ENCODE results near the gene EDEM2. TPM values are rescaled to one million over a fixed set of nuclear protein-coding genes. Genes with fewer than 3 reads are reported as not detected.
"Not testable (repeated sequence)": the region's sequence is repeated elsewhere in the genome, so short reads cannot be mapped to it uniquely, and the experiment has no call there.

EDEM2 gene
- total RNA-seq, 1 donor from 2014 or later = 38.2 TPM

DNA sequence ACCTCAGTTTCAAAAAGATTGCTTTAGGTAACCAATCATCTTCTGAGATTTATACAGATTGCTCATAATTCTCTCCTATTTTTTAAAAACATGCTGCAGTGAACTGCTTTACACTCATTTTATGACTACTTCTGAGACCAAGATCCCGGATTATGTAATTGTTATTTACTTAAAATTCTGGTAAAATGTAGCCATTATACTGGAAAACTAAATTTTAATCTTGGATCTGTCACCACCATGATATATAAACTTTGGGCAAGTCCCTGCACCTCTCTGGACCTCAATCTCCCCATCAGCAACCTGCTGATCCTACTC is 24.3 kb upstream of the EDEM2 start:
- no peak for DNase-seq (ENCODE audit: low spot score)

DNA sequence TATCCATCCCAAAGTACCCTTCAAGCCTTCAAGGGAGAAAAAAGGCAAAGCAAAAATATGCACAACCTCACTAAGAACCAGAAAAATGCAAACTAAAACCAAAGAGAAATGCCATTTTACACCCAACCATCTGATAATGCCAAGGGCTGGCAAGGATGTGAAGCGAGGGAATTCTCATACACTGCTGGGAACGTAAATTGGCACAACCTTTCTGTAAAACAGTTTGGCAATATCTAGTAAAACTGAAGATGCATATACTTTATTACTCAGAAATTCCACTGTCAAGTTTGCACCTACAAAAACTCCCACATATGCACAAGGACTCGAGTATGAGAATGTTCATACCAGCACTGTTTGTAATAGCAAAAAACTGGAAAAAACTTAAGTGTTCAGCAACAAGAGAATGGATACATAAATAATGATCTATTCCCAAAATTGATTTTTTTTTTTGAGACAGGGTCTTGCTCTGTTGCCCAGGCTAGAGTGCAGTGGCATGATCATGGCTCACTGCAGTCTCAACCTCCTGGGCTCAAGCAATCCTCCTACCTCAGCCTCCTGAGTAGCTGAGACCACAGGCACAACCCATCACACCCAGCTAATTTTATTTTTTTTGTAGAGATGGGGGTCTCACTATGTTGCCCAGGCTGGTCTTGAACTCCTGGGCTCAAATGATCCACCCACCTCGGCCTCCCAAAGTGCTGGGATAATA is 21.7 kb upstream of the EDEM2 start:
- DNase-seq (ENCODE audit: low spot score) = not testable (repeated sequence)

GRCh38 chr20:35167787-35168186 is 20.7 kb upstream of the EDEM2 start:
- DNase-seq (ENCODE audit: low spot score) = no peak

GRCh38 chr20:35166242-35166830 is 19.2 kb upstream of the EDEM2 start:
- DNase-seq (ENCODE audit: low spot score) = peak; percentile 23

DNA sequence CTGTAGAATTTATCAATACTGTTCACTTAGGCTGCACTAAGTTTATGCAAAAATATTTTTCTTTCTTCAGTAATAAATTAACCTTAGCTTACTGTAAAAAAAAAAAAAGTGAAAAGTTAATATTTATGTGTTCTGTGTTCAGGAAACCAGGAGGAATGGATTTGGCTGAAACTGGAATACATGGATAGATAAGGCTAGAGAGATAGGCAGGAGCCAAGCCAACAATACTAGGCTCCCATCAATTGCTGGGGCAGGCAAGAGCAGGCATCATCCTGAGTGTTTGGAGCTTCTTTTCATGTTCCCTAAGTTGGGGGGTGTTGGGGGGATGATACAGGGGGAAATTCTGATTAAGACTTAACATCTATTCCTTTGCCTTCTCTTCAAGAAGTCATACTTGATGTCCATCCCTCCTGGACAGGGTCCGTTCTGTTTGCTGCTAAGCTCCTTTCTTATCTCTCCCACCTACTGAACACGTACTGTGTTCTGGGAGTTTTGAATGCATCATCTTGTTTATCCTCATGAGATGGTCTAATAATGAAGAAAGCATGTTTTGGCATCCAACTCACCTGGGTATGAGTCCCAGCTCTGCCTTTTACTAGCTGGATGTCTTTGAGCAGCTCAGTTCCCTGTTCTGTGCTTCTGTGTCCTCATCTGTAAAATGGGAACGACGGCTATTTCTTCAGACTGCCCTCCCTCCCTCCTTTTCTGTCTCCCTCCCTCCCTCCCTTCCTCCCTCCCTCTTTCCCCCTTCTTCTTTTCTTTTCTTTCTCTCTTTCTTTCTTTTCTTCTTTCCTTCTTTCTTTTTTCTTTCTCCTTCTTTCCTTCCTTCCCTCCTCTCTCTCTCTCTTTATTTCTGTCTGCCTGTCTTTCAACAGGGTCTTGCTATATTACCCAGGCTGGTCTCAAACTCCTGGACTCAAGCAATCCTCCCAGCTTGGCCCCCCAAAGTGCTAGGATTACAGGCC is 18.4 kb upstream of the EDEM2 start:
- no peak for DNase-seq (ENCODE audit: low spot score)

DNA sequence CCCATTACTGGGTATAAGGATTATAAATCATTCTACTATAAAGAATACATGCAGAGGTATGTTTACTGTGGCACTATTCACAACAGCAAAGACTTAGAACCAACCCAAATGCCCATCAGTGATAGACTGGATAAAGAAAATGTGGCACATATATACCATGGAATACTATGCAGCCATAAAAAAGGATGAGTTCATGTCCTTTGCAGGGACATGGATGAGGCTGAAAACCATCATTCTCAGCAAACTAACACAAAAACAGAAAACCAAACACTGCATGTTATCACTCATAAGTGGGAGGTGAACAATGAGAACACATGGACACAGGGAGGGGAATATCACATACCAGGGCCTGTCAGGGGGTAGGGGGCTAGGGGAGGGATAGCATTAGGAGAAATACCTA is 17.4 kb upstream of the EDEM2 start:
- DNase-seq (ENCODE audit: low spot score) = not testable (repeated sequence)

DNA sequence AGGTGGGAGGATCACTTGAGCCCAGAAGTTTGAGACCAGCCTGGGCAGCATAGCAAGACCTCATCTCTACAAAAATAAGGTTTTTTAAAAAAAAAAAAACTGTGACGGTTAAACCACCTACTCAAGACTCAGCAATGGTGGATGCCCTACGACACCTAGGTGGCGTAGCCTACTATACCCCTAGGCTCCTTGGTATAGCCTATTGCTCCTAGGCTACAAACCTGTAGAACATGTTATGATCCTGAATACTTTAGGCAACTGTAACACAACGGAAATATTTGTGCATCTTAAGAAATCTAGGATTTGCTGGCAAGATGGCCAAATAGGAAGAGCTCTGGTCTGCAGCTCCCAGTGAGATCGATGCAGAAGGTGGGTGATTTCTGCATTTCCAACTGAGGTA is 13.2 kb upstream of the EDEM2 start:
- not testable (repeated sequence) for DNase-seq (ENCODE audit: low spot score)

DNA sequence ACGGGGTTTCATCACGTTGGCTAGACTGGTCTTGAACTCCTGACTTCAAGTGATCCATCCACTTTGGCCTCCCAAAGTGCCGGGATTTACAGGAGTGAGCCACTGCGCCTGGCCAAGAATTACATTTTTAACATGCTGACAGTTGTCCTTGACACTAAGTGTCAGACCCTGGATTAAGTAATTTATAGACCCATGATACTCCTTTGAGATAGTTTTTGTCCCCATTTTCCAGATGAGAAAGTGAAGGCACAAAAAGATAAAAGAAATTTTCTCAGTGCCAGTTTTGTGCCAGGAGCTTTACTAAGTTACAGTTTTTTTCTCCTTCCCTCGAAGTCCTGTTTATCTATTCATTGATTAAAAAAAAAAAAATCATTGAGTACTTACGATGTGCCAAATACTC is 9.8 kb upstream of the EDEM2 start:
- DNase-seq (ENCODE audit: low spot score) = no peak

GRCh38 chr20:35155936-35156335 is 8.8 kb upstream of the EDEM2 start:
- DNase-seq (ENCODE audit: low spot score) = no peak

DNA sequence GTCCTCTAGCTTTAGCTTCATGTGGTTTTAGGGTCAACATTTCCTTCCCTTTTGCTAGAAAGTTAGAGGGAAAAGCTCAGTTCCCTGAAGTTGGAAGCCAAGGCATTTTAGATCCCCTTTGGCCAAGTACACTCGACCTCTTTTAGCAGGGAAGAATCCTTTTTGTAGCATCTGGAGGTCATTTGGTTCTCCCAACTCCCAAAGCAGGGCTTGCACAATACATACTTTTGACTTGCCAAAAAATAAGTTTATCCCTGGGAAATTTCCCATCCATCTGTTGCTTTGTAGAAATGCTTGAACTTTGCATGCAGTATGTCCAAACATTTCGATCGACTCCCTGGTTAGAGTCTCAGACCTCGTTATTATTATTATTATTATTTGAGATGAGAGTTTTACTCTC is 4.6 kb upstream of the EDEM2 start:
- DNase-seq (ENCODE audit: low spot score) = no peak

- no peak for DNase-seq (ENCODE audit: low spot score)
Measured at GRCh38 chr20:35150846-35151579, 3.9 kb upstream of the EDEM2 start.

GRCh38 chr20:35147575-35148071 is 487 bp upstream of the EDEM2 start:
- not testable (repeated sequence) for DNase-seq (ENCODE audit: low spot score)

DNA sequence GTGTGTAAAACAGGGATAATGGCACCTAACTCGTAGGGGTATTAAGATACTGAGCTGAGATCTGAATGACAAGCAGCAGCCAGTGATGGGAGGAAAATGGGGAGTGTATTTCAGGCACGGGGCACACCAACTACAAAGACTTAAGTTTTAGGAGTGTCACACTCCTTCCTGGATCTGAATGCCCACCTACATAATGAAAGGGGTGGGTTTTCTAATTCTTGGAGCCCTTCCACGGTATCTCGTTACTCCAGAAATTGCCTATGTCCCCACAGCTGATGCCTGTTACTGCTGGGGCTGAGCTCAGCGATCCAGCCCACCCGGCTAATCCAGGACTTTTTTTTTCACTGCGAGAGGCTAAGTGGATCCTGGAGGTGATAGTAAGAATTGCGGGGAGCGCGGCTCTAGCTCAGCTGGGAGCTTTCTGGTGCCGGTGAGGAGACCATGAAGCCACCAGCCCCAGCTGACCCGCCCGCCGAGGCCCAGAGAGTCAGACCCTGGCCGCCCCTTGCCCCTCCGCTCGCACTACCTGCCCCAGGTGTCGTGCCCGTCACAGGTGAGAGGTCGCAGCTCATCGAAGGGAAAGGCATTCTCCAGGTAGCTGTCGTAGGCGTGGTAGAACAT is 727 bp downstream of the EDEM2 start:
- no peak for DNase-seq (ENCODE audit: low spot score)

DNA sequence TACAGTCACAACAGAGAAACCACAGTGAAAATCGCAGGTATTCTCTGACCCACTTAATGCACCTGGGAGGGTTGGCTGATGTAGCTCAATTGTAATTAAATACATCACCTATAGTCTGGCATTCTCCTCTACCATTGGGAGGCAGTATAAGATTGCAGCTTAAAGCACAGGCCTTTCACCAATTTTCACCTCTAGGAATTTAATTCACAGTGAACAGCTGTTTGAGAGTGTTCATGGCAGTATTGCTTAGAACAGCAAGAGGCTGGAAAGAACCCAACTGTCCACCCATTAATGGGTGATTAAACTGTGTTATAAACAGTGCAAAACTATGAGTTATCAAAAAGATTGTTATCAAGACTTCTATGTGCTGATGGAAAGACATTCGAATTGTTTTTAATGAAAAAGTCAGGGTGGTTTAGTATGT is 2.0 kb downstream of the EDEM2 start:
- DNase-seq (ENCODE audit: low spot score) = no peak

GRCh38 chr20:35144694-35145093 is 2.4 kb downstream of the EDEM2 start:
- DNase-seq (ENCODE audit: low spot score) = no peak

GRCh38 chr20:35135867-35136586 is 11.1 kb downstream of the EDEM2 start:
- DNase-seq (ENCODE audit: low spot score) = no peak

GRCh38 chr20:35134880-35135279 is 12.3 kb downstream of the EDEM2 start:
- no peak for DNase-seq (ENCODE audit: low spot score)

DNA sequence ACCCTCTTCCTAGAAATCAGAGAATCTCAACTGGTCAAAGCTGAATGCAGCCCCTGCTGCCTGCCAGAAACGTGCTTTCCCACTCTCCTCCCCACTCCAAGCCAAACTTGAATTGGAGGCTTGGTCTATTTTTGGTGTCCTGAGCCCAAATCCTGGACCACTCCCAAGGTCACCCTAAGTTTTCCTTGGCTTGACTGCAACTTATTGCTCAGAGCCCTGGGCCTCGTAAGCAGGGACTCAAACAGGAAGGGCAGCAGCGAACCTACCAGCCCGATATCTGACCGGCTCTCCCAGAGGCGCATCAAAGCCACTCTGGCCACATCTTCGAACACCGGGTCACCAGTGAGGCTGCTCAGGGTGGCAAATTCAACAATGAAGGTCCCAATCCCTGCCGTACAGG is 12.7 kb downstream of the EDEM2 start:
- DNase-seq (ENCODE audit: low spot score) = no peak

DNA sequence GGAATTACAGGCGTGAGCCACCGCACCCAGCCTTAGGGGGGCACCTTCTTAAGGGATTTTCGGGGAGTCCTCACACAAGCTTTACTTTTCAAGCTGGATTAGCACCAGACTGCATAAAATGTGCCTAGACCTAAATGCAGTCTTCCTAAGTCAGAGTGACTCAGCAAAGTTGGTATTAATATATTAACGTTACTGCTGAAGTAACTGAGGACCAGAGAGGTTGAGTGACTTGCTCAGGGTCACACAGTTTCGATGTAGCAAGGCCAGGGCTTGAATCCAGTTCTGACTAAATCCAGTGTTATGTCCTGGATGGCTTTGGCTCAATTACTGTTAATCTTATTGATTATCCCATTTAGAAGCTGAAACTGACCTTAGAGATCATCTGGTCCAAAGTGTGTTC is 13.4 kb downstream of the EDEM2 start:
- no peak for DNase-seq (ENCODE audit: low spot score)

DNA sequence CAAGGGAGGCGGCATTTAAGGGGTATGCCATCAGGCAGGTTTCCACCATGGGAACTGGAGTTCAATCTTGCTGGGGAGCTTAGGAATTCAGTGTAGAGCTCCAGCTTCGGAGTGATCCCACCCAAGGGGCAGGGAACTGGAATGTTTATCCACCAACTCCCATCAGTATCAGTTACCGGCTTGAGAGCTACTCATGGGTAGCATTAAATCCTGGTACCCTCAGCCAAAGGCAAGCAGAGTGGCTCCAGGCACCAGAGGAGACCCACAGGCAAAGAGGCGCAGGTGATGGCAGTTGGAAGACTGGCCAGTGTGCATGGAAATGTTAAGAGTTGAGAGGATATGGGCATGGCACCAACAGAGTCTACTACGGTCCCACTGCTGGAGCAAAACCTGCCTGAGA is 14.1 kb downstream of the EDEM2 start:
- no peak for DNase-seq (ENCODE audit: low spot score)

DNA sequence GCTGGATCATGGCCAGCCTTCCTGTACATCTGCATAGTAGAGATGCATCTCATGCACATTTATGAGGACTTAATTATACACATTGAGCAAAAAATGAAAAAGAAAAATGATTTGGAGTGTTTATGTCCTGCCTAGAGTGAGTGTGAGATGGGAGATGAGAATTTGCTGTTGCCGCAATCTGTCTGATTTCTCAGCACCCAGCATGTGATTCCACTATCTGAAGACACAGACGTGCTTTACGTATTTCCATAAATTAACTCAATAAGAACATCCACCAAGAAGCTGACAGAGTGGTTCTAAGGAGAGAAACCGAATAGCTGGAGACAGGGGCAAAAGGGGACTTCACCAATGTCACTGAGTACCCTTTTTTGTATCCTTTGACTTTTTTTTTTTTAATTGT is 15.2 kb downstream of the EDEM2 start:
- DNase-seq (ENCODE audit: low spot score) = no peak
